OCI-LY7 (cell line): Measurements from ENCODE around the gene FAU.

Experiments used
- CTCF ChIP-seq: fragments of 200-600 bp; sonication (generic); conservative IDR thresholded peaks from 2 replicates; pipeline ENCODE4 v1.5.1; 2014; ENCODE audit warnings: mild to moderate bottlenecking, antibody characterized with exemption, low read length, moderate library complexity, mixed read lengths
- EZH2phosphoT487 ChIP-seq: fragments of 200-600 bp; sonication (generic); IDR thresholded peaks from 2 replicates; pipeline ENCODE4 v1.6.1; 2018; ENCODE audit warnings: low read depth, borderline replicate concordance, mild to moderate bottlenecking, mixed run types, antibody characterized with exemption, low read length, moderate library complexity, mixed read lengths

- no peak for TF ChIP-seq CTCF
- no peak for TF ChIP-seq EZH2phosphoT487
These were observed 11.8 kb upstream of the FAU start for GRCh38 chr11:65133724-65134123.
